Measurements from ENCODE around the gene PTPRM.

Gene PTPRM

GRCh38 chr18:8400193-8400752 is 833.2 kb downstream of the PTPRM start:
- Histone ChIP-seq H3K4me3 (ENCODE audit: low read depth, low read length) (no peak overlapping the region), H3K27ac (ENCODE audit: extremely low read depth, low read depth, low read length) (no peak overlapping the region), H3K36me3 (ENCODE audit: control insufficient read depth in 2 of 2, insufficient read depth in 1 of 2, low read length in 2 of 2) (no peaks in the 10 kb centered on the region), H3K4me1 (ENCODE audit: control insufficient read depth, insufficient read depth, low read length) (no peaks in the 10 kb centered on the region), H3K9me3 (ENCODE audit: control insufficient read depth, insufficient read depth, low read depth, low read length) (no peaks in the 10 kb centered on the region)
- ChIA-PET POLR2A (no interaction called here), CTCF (interaction anchor here (0.6 to 1.3 kb wide), 2 partner anchors 11 to 14 kb away, joined by 3 to 4 read pairs; no protein-coding TSS in a partner anchor)
- TF ChIP-seq ZNF10 (tag by site-specific recombination; IDR thresholded peaks at IDR 0.05): no peak
- TF ChIP-seq ZSCAN16 (tag by site-specific recombination; IDR thresholded peaks at IDR 0.05): no peak
- no peak for TF ChIP-seq SP2 (tag by site-specific recombination; IDR thresholded peaks at IDR 0.05)
- TF ChIP-seq ZSCAN18 (tag by site-specific recombination; IDR thresholded peaks at IDR 0.05): no peak
- no peak for TF ChIP-seq ZBTB1 (tag by site-specific recombination; IDR thresholded peaks at IDR 0.05)
- no peak for TF ChIP-seq TRIM28 (IDR thresholded peaks at IDR 0.05; ENCODE audit: borderline replicate concordance, low read length)
- peak; percentile 49; the same call in 1 of the 2 replicates for TF ChIP-seq EGR2 (tag by site-specific recombination; IDR thresholded peaks at IDR 0.05; ENCODE audit: low read depth)
- no peak for TF ChIP-seq ZFP37 (tag by site-specific recombination; IDR thresholded peaks at IDR 0.05)
- no peak for TF ChIP-seq ZNF621 (tag by site-specific recombination; IDR thresholded peaks at IDR 0.05)
- TF ChIP-seq IKZF3 (tag by site-specific recombination; IDR thresholded peaks at IDR 0.05): no peak
- TF ChIP-seq KLF1 (tag by site-specific recombination; IDR thresholded peaks at IDR 0.05): no peak
- no peak for TF ChIP-seq SCRT2 (tag by site-specific recombination; IDR thresholded peaks at IDR 0.05)
- 0 out of 2 replicates have a peak, but pooled peaks have one; percentile 22 for TF ChIP-seq ZFHX2 (tag by site-specific recombination; conservative IDR thresholded peaks at IDR 0.05)
- no peak for TF ChIP-seq ZNF341 (tag by site-specific recombination; IDR thresholded peaks at IDR 0.05; ENCODE audit: low read depth)
- no peak for TF ChIP-seq GLI4 (tag by site-specific recombination; IDR thresholded peaks at IDR 0.05)
- no peak for TF ChIP-seq ZNF776 (tag by site-specific recombination; IDR thresholded peaks at IDR 0.05; ENCODE audit: borderline replicate concordance)
- TF ChIP-seq ZNF747 (tag by site-specific recombination; IDR thresholded peaks at IDR 0.05): no peak

GRCh38 chr18:8400825-8401224 is 833.7 kb downstream of the PTPRM start:
- Histone ChIP-seq H3K4me3 (ENCODE audit: low read depth, low read length) (no peak overlapping the region), H3K4me1 (ENCODE audit: control insufficient read depth, insufficient read depth, low read length) (no peaks in the 10 kb centered on the region), H3K9me3 (ENCODE audit: control insufficient read depth, insufficient read depth, low read depth, low read length) (no peaks in the 10 kb centered on the region), H3K36me3 (ENCODE audit: control insufficient read depth in 2 of 2, insufficient read depth in 1 of 2, low read length in 2 of 2) (no peaks in the 10 kb centered on the region), H3K27ac (ENCODE audit: extremely low read depth, low read depth, low read length) (no peak overlapping the region)
- ChIA-PET POLR2A (no interaction called here), CTCF (interaction anchor here (1.7 kb wide), 1 partner anchor 11 kb away, joined by 7 read pairs; no protein-coding TSS in a partner anchor)
- TF ChIP-seq ZNF341 (tag by site-specific recombination; IDR thresholded peaks at IDR 0.05; ENCODE audit: low read depth): no peak
- no peak for TF ChIP-seq ZNF585B (tag by site-specific recombination; IDR thresholded peaks at IDR 0.05)

- Histone ChIP-seq H3K4me1 (ENCODE audit: control insufficient read depth, insufficient read depth, low read length) (no peaks in the 10 kb centered on the region), H3K4me3 (ENCODE audit: low read depth, low read length) (no peak overlapping the region), H3K27ac (ENCODE audit: extremely low read depth, low read depth, low read length) (no peak overlapping the region), H3K36me3 (ENCODE audit: control insufficient read depth in 2 of 2, insufficient read depth in 1 of 2, low read length in 2 of 2) (no peaks in the 10 kb centered on the region), H3K9me3 (ENCODE audit: control insufficient read depth, insufficient read depth, low read depth, low read length) (no peaks in the 10 kb centered on the region)
- TF ChIP-seq ZNF513 (tag by site-specific recombination; IDR thresholded peaks at IDR 0.05) (no peak), SP3 (tag by site-specific recombination; IDR thresholded peaks at IDR 0.05) (no peak), ZNF473 (tag by site-specific recombination; IDR thresholded peaks at IDR 0.05) (no peak), REPIN1 (tag by site-specific recombination; IDR thresholded peaks at IDR 0.05; ENCODE audit: low read depth) (no peak), REST (tag by site-specific recombination; IDR thresholded peaks at IDR 0.05) (no peak), ZNF658 (tag by site-specific recombination; IDR thresholded peaks at IDR 0.05) (no peak), ZNF366 (tag by site-specific recombination; conservative IDR thresholded peaks at IDR 0.05) (no peak)
- POLR2A ChIA-PET: no interaction called here
- CTCF ChIA-PET: interaction anchor here (1.0 to 1.7 kb wide), 2 partner anchors 12 to 78 kb away, joined by 3 to 7 read pairs; no protein-coding TSS in a partner anchor
Measured at GRCh38 chr18:8401606-8402005, 834.5 kb downstream of the PTPRM start.

All from HEK293 (cell line).